ENCODE results near the gene SPOP.

DNA sequence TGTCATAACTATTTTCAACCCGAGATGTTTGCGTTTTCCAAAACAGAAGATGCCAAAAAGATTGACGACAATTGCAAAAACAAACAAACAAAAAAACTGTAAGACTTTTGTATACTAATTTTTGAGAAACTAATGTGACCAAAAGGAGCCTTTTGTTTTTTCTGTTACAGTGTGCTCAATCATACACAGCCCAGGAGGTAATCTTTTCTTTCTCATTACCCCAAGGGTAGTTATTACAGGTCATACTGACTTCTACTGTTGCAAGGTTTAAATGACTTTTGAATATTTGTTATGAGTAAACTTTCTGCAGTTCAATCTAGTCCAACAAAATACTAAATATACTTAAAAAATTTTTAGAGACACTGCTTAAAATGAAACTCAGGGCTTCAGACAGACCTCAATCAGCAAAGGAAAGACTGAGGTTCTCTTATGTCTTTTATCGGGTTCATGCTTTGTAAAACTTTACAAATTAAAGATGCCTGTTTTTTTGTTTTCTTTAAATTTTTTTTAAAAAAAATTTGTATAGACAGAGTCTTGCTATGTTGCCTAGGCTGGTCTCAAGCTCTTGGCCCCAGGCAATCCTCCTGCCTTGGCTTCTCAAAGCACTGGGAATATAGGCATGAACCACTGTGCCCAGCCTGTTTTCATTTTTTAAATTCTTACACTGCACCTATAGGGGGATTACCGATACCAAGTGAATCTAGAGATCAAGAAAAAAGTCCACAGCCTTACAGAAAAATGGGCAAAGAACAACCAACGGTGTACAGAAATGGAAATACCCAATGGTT lies 47.6 kb downstream of the SPOP start:
- TF ChIP-seq, protein P1, sequence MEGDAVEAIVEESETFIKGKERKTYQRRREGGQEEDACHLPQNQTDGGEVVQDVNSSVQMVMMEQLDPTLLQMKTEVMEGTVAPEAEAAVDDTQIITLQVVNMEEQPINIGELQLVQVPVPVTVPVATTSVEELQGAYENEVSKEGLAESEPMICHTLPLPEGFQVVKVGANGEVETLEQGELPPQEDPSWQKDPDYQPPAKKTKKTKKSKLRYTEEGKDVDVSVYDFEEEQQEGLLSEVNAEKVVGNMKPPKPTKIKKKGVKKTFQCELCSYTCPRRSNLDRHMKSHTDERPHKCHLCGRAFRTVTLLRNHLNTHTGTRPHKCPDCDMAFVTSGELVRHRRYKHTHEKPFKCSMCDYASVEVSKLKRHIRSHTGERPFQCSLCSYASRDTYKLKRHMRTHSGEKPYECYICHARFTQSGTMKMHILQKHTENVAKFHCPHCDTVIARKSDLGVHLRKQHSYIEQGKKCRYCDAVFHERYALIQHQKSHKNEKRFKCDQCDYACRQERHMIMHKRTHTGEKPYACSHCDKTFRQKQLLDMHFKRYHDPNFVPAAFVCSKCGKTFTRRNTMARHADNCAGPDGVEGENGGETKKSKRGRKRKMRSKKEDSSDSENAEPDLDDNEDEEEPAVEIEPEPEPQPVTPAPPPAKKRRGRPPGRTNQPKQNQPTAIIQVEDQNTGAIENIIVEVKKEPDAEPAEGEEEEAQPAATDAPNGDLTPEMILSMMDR (IDR thresholded peaks at IDR 0.05; ENCODE audit: insufficient read depth, low read depth, low read length): no peak
- TF ChIP-seq EZH2 (IDR thresholded peaks at IDR 0.05; ENCODE audit: insufficient read depth, low read length): no peak
